ENCODE results near the gene OGN. TPM values are rescaled to one million over a fixed set of nuclear protein-coding genes. Genes with fewer than 3 reads are reported as not detected.
A peak's percentile ranks its signal among the peaks of the same experiment; 100 is the strongest.

Gene OGN
- total and polyA plus RNA-seq, 10 of the 15 experiments (the other 5 are each of a cell fraction or from before 2014, with no cell fraction given): 0.04 to 2.5 (median 0.15) TPM; not detected in 4

DNA sequence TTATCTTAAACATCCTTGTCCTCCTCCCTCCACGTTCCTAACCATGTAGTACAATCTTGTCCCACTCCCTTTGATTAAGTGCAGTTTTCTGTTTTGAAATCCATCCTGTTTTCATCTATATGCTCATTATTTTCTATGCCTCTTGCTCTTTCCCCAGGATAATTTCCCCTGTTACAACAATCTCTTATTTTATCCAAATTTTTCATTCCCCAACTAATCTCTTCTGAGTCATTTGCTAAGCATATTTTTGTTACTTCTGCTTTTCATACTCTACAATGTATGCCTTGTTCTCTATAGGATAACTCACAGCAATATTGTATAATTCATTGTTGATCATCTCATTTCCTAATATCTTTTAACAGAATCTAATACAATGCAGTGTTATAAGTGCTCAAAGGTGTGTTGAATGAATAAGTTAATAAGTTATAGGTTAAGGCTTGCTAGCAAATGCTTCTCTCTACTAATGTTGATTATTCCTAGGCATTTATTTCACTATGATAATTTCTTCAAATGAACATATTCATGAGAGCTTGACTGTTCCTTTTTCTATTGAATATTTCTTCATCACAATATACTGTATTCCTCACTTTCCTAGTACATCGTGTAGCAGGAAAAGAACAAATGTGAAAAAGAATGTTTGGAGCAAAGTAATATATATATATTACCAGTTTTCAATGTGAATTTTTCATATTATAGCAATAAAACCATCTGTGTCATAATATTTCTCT is 18.4 kb upstream of the OGN start:
- TF ChIP-seq GABPA (IDR thresholded peaks at IDR 0.05; ENCODE audit: low read depth) (no peak), STAT1 (conservative IDR thresholded peaks at IDR 0.05) (no peak), CHD4 (IDR thresholded peaks at IDR 0.05) (no peak), SREBF2 (IDR thresholded peaks at IDR 0.05; ENCODE audit: low read length) (no peak), ZNF592 (IDR thresholded peaks at IDR 0.05) (no peak), ZBTB4 (CRISPR knock-in tag; IDR thresholded peaks at IDR 0.05) (no peak), SP1 (IDR thresholded peaks at IDR 0.05; ENCODE audit: low read depth, low read length) (no peak)
- TF ChIP-seq, protein P1, sequence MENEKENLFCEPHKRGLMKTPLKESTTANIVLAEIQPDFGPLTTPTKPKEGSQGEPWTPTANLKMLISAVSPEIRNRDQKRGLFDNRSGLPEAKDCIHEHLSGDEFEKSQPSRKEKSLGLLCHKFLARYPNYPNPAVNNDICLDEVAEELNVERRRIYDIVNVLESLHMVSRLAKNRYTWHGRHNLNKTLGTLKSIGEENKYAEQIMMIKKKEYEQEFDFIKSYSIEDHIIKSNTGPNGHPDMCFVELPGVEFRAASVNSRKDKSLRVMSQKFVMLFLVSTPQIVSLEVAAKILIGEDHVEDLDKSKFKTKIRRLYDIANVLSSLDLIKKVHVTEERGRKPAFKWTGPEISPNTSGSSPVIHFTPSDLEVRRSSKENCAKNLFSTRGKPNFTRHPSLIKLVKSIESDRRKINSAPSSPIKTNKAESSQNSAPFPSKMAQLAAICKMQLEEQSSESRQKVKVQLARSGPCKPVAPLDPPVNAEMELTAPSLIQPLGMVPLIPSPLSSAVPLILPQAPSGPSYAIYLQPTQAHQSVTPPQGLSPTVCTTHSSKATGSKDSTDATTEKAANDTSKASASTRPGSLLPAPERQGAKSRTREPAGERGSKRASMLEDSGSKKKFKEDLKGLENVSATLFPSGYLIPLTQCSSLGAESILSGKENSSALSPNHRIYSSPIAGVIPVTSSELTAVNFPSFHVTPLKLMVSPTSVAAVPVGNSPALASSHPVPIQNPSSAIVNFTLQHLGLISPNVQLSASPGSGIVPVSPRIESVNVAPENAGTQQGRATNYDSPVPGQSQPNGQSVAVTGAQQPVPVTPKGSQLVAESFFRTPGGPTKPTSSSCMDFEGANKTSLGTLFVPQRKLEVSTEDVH (IDR thresholded peaks at IDR 0.05; ENCODE audit: low read depth, partially characterized antibody): no peak
- Histone ChIP-seq H3K9ac (ENCODE audit: control insufficient read depth, insufficient read depth, low read length) (no peak overlapping the region), H3K4me3 (no peak overlapping the region), H3K36me3 (ENCODE audit: control insufficient read depth in 2 of 2, insufficient read depth in 2 of 2, low read length in 1 of 2) (no peaks in the 10 kb centered on the region), H3K4me1 (ENCODE audit: control insufficient read depth, insufficient read depth, low read length) (no peaks in the 10 kb centered on the region), H2AFZ (ENCODE audit: control insufficient read depth, low read depth, low read length) (no peak overlapping the region), H3K4me2 (ENCODE audit: control insufficient read depth, insufficient read depth) (no peak overlapping the region), H3K9me3 (replicated peaks; ENCODE audit: control insufficient read depth, insufficient read depth, low read length) (no peaks in the 10 kb centered on the region), H3K27ac (ENCODE audit: control insufficient read depth, insufficient read depth) (no peak overlapping the region), H3K79me2 (ENCODE audit: control insufficient read depth, insufficient read depth, low read length) (no peaks in the 10 kb centered on the region), H4K20me1 (ENCODE audit: control insufficient read depth, insufficient read depth) (no peaks in the 10 kb centered on the region), H3K27me3 (replicated peaks in 1 of 2; ENCODE audit: control insufficient read depth in 2 of 2, insufficient read depth in 2 of 2, low read length in 1 of 2) (no peaks in the 10 kb centered on the region)
- ChIA-PET POLR2A (no interaction called here), CTCF (no interaction called here), RAD21 (ENCODE audit: unreplicated experiment) (no interaction called here), SMC1A (ENCODE audit: uncharacterized antibody, unreplicated experiment) (no interaction called here)
- FAIRE-seq (peak; percentile 59), ATAC-seq (no peak), DNase-seq (ENCODE audit: low read depth, low spot score) (no peak)
- intact Hi-C loops (cut with micrococcal nuclease; ENCODE audit: unreplicated experiment): no loop called here
- 92% methylated on average over 2 of the region's 2 CpGs for WGBS (ENCODE audit: insufficient coverage, insufficient replicate concordance, low lambda C conversion rate, missing lambda C conversion rate)
- BruUV-seq (replicated peaks): no TSS peak
- in situ Hi-C loops (cut with MboI): no loop called here

All from GM12878 (cell line).